ENCODE data around the gene CLSTN3. TPM values are rescaled to one million over a fixed set of nuclear protein-coding genes. Genes with fewer than 3 reads are reported as not detected.

Gene CLSTN3
- total RNA-seq, 1 donor = 13.6 TPM

DNA sequence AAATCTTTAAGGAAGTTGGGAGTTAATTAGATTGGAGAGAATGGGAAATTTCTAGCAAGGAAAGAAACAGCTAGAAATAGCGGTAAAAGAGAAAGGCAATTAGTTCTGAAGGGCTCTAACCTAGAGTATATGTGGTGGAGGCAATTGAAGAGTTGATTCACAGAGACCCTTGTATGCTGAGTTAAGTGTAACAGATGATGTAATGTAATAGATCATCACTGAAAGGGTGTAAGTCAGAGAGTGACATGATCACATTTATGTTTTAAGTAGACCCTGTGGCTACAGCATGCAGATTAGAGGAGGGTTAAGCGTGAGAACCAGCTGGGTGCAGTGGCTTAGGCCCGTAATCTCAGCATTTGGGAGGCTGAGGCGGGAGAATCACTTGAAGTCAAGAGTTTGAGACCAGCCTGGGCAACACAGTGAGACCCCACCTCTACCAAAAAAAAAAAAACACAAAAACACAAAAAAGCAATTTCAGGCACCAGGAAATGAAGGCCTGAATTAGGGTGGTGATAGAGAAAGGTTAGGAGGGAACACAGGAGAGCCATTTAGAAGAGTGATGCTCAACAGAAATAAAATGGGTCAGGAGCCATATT lies 4.4 kb upstream of the CLSTN3 start:
- no peak overlapping the region for H3K4me3 ChIP-seq (ENCODE audit: low read depth, low read length)
- DNase-seq (ENCODE audit: low read depth) = no peak
- TF ChIP-seq, protein P1, sequence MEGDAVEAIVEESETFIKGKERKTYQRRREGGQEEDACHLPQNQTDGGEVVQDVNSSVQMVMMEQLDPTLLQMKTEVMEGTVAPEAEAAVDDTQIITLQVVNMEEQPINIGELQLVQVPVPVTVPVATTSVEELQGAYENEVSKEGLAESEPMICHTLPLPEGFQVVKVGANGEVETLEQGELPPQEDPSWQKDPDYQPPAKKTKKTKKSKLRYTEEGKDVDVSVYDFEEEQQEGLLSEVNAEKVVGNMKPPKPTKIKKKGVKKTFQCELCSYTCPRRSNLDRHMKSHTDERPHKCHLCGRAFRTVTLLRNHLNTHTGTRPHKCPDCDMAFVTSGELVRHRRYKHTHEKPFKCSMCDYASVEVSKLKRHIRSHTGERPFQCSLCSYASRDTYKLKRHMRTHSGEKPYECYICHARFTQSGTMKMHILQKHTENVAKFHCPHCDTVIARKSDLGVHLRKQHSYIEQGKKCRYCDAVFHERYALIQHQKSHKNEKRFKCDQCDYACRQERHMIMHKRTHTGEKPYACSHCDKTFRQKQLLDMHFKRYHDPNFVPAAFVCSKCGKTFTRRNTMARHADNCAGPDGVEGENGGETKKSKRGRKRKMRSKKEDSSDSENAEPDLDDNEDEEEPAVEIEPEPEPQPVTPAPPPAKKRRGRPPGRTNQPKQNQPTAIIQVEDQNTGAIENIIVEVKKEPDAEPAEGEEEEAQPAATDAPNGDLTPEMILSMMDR (IDR thresholded peaks at IDR 0.05; ENCODE audit: insufficient read depth, low read length) = no peak

DNA sequence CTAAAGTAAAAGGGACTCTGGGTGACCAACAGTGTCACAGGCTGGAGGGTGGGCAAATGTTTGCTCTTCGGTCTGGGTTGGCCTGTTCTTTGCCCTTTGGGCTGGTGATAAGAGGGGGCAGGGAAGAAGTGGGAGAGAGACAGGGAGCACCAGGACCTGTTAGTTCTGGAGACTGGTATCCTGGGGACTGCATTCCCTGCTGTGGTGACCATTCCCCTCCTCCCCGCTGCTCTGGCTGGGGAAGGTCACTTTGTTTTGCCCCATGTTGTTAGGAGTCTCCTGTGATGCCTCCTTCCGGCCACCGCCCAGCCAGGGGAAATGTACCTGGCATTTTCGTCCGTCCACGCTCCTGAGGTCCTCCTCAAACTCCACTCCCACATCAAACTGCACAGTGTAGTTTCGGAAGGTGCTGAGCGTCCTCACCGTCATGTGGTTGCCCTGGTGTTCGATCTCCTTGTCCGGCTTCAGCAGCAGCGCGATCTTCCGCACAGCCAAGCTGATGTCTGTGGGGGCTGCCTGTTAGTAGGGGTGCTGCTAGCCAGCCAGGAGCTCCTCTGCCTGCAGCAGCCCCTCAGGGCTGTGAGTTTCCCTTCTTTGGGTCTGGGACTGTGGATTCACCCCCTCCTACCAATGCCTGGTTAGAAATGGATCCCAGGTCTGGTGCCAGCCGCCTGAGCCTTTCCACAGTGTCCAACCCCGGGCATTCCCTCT lies 2.1 kb upstream of the CLSTN3 start:
- no peak for DNase-seq (ENCODE audit: low read depth)
- no peak overlapping the region for H3K4me3 ChIP-seq (ENCODE audit: low read depth, low read length)
- TF ChIP-seq, protein P1 (IDR thresholded peaks at IDR 0.05; ENCODE audit: insufficient read depth, low read length) = no peak

DNA sequence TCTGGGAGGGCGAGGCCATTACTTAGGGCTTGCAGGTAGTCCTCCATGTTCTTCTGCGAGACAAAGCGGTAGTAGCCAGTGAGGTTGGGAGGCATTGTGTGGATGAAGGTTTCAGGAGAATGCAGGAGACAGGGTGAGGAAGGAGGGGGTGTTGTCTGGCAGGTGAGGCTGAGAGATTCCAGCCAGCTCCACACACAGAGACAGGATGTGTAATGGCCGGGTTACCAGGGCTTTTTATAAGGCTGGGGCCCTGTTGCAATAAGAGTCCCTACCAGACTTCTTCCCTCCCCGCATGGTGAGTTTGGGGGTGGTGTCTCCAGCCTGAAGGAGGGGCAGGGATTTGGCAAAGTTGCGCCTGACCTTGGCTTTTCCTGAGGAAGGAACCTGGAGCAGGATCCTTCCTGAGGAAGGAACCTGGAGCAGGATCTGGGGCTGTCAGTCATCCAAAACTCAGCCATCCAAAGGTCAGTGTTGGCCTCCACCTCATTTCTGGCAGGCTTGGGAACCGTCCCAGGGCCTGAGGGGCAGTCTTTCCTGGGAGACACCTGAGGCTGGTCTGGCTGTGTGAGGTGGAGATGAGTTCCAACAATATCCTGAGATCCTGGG lies 1.4 kb upstream of the CLSTN3 start, which contains the start of gene RBP5:
RBP5 (minus strand) TSS at position 209 of the 606 bp plus-strand sequence; CDS start at position 95, 114 bp downstream.
- DNase-seq (ENCODE audit: low read depth) = no peak
- H3K4me3 ChIP-seq (ENCODE audit: low read depth, low read length) = peak within 1 kb of the TSS; percentile 78
- TF ChIP-seq, protein P1 (IDR thresholded peaks at IDR 0.05; ENCODE audit: insufficient read depth, low read length) = no peak

DNA sequence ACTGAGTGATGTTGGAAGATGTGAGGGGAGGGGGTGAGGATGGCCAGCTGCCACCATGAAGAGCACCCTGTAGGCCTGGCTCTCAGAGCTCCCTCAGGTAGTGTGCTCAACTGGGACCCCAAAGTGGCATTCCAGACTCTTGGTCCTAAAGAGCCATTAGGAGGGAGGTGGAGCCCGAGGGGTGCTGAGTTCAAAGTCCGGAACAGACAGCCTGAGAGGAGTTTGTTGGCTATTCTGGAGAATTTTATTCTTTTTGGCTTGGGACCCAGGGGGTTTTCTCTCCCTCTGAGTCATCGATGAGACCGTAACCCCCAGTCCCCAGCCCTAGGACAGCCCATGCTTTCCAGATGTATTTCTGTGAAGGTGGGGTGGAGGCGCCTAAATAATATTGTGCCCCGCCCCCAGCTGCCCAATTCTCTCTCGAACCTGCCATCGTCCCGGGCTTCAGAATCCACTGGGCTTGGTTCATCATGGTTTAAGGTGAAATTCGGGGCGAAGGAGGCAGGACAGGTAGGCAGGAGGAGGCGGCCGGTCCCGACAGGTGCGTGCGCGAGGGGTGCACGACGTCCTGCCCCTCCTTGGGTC lies 792 bp upstream of the CLSTN3 start:
- TF ChIP-seq, protein P1 (IDR thresholded peaks at IDR 0.05; ENCODE audit: insufficient read depth, low read length) = no peak
- no peak for DNase-seq (ENCODE audit: low read depth)
- H3K4me3 ChIP-seq (ENCODE audit: low read depth, low read length) = peak overlapping the region; percentile 78

DNA sequence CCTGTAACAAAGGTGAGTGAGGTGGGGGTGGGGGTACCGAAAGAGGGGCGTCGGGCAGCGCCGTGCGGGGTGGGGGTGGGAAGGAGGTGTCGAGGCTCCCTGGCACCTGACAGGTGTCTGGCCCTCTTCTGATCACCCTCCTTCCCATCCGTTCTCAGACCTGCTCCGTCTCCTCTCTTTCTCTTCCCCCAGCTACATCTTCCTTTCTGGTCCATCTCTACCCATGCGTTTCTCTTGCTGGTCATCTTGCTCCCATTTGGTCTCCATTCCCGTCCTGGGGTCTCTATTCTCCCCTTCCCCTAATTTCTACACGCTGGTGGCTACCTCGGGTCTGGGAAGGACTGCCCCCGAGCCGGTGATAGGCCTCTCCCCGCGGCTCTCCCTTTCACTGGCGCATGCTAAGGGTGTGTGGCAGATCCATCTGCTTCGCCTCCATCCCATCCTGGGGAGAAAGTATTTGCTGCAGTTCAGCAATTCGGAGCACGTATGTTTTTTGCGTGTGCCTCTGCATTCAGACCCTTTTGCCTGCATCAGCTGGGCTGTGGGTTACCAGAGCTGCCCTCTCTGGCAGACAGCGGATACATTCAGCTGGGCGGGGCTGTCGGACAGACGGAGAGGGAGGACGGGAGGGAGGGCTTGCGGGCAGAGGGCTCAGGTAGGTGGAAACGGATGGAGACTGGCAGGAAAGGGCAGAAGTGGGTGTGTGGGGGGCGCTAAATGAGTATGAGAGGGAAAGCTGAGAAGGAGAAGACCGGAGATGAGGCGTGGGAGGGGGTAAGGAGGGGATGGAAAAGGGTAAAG lies 730 bp downstream of the CLSTN3 start:
- DNase-seq (ENCODE audit: low read depth) = peak; percentile 44
- H3K4me3 ChIP-seq (ENCODE audit: low read depth, low read length) = peak overlapping the region; percentile 78
- TF ChIP-seq, protein P1 (IDR thresholded peaks at IDR 0.05; ENCODE audit: insufficient read depth, low read length) = no peak

DNA sequence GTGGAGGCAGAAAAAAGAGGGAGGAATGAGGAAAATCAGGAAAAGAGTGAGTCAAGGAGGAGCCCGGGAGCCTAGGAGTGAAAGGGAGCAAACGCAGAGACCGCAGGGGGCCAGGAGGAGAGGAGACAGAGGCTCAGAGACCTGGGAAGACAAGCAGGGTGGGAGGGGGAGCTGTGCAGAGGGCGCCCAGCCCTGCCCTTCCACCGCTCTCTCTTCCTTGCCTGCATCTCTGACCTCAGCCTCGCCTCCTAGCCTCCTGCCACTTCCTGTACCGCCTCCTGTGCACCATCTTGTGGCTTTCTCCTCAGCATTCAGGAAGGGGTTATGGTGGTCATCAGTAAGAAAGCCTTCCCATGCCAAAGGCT lies 1.3 kb downstream of the CLSTN3 start:
- DNase-seq (ENCODE audit: low read depth) = no peak
- no peak overlapping the region for H3K4me3 ChIP-seq (ENCODE audit: low read depth, low read length)
- TF ChIP-seq, protein P1 (IDR thresholded peaks at IDR 0.05; ENCODE audit: insufficient read depth, low read length) = no peak
